GM21526 (cell line): ENCODE results near the gene SLC18A3.

Source experiments
- ATAC-seq: cut with Tn5 transposase; IDR thresholded peaks from one replicate; pipeline ENCODE4 v1.9.1; 2021; ENCODE audit warnings: moderate library complexity; ENCODE audit not compliant: unreplicated experiment, low FRiP score

SLC18A3 gene

DNA sequence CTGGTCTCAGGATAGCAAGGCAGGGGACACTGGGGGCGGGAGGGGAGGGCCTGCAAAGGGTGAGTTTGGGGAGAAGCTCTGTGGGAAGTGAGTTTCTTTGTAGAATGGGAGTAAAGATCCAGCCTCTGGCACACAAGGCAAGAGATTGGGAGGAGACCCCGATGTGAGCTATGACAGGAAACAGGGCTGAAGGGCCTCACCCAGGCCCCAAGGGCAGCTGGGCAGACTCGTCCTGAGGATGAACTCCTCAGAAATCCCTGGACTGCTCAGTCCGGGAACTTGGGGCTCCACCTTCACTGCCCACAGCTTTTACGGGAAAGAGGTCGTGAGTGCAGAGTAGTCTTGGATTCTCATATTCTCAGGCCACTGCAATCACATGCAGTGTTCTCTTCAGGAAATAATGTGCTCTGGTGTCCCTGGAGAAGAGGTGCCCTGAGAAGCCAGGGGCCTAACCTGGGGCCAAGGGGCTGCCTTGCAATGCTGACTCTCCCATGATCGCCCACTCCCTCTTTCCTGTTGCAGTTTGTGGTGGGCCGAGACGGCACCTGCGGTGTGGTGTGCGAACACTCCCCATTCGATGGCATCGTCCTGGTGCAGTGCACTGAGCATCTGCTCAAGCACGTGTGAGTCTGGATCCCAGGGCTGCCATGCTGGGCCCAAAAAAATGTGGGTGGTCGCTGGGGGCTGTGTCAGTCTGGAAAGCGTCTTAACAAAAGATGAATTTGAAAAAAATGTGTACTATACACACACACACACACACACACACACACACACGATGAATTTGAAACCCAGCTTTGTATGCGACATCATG, 38.1 kb downstream of the SLC18A3 start:
- ATAC-seq = no peak

DNA sequence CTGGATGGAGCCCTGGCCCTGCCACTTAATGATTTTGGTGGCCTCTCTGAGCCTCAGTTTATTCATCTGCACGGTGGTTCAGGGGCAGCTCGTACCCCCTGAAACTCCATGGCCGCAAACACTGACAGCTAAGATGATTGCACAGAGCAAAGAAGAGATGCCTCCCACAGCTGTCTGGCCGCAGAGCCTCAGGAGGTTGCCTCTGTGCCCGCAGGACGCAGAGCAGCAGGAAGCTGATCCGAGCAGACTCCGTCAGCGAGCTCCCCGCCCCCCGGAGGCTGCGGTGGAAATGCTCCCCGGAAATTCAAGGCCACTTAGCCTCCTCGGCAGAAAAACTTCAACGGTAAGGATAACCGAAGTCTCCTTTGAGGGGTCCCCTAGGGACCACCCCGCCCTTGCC, 39.2 kb downstream of the SLC18A3 start:
- no peak for ATAC-seq

DNA sequence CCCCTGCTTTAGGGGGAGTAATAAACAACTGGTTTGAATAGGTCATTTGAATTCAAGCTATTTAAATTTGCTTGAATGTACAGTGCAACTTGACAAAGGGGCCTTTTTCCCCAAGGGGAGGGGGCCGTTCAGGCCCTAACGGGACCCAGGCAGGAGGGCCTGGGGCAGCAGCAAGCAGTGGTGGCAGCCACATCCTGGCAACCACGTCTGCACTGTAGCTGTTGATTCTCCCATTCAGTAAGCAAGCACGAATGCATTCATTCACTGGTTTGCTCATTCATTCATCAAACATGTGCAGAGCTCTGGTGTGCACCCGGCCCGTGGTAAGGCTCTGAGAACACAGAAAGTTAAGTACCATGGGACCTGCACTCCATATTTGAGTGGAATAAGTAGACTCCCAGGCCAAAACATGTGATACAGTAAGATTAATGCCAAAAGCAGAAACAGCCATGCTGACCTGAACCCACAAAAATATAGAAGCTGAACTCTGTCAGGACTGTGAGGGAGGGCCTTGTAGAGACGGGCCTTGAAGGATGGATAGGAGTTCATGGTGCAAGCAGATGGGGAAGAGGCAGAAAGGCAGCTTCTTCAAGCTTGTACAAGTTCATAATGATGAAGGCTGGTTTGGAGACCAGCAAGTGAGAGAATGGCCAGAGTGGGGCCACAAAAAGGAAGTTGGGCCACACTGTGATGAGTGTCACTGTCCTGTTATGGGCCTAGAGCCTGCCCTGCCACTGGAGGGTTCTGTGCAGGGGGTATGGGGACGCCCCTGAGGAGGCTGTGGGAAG, 40.0 kb downstream of the SLC18A3 start:
- no peak for ATAC-seq

DNA sequence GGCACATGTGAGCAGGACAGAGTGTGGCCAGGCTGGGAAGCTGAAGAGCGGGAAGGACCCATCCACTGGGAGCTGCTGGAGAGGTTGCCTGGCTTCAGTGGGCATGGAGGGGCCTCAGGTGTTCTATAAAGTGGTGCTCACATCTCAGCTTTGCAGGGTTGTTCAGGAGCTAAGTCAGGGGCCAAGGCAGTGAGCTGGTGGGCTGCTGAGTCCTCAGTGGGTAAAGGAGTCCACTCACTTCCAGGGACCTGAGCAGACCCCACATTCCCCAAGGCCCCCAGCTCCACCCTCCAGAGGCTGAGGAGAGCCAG, 40.6 kb downstream of the SLC18A3 start:
- ATAC-seq = no peak

DNA sequence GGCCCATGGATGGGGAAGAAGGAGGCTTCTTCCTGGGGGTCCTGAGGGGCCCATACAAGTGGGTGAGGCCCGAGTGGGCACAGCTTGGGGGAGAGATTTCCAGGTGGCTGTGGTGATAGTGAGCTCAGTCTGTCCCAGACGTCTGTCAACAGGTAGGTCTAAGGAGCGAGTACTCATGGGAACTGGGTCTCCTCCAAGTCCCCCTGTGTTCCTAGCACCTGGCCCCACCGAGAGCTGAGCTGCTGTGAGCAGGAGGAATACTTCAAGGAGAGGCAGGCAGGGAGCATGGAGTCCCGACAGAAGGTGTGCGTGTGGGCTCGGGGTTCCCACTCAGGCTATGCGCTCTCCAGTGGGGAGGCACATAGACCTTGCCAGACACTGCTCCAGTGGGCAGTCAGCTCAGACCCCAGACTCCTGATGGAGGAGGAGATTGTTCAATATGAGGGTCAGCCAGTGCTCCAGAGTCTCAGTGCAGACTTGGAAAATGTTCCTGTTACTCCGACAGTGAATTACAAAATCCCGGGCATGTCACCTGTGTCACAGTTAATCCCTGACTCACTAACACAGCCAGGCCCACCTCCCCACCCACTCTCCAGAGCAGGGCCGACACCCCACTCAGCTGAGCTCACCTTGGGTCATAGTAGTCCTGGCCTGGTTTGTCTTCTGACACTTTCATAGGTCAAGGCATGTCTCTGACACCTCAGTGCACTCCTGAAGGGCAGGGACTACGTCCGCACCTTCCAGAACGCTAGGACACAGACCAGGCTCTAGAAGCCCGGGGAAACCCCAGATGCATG, 41.1 kb downstream of the SLC18A3 start:
- ATAC-seq = no peak

DNA sequence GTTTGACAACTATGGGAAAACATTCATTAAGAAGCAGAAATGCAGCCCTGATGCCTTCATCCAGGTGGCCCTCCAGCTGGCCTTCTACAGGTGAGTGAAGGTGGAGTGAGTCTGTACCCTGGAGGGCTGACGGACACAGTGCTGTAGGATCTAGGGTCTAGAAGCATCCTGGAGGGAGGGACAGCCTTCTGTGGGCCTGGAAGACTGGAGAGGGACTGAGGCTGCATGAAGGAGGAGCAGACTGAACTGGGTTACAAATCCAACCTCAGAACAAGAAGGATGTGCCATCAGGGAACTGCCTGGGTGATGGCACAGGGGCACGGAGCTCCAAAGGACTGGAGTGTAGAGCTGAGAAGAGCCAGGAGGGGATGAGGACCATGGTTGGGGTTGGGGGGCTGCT, 41.8 kb downstream of the SLC18A3 start:
- no peak for ATAC-seq

DNA sequence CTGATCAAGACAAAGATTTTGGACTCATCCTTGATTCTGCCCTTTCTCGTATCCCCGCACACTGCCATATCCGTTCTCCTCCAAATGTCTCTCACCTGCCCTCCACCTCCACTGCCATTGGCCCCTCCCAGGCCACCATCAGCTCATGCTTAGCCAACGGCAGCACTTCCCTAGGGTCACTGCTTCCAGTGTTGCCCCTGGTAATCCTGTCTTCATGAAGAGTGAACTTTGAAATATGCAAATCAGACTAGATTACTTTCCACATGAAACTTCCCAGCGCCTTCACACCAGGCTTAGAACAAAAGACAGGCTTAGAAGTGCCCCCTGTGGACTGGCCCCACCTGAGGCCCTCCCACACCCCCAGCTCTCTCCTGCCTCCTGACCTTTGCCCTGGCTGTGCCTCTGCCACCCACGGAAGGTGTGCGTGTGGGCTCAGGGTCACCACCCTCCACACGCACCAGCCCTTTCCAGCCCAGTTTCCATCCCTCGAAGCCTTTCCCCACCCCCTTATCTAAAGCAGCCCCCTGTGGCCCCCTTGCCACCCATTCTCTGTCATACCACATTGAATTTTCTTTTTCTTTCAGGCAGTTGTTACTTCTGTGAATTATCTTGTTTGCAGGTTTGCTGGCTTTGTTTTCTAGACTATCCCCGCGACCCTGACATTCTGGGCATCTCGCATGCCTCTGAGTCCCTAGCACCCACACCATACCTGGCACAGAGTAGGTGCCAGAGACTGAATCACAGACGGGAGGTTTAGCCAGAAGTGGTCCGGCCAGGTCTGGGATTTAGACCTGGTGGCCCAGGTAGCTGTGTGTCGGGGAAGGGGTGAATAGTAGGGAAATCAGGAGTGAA, 42.5 kb downstream of the SLC18A3 start:
- ATAC-seq = no peak

DNA sequence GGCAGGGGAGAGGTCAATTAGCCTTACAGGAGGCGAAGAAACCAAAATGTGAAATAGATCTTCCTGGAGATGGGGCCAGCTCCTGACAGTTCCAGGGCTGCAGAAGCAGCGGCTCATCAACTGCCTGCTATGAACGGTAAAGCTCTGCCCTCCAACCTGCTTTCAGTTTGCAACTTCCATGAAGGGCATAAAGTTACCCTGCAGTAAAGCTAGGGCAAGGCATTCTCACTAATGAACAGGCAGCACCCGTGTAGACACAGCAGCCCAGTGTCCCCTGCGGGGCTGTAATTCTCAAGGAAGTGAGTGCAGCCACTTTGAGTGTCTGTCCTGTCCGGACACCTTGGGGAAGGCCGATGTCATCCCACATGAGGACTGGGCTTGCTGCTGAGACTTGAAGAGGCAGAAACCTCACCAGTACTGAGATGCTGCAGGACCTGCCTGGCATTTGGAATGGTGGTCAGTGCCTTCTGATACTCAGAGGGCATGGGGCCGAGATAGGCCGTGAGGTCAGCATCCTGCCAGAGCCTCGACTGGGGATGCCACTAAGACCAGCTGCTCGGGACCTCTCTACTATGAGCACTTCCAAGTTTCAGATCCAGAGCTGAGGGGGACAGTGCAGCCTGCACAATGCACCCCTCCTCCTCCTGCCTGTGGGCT, 43.3 kb downstream of the SLC18A3 start:
- no peak for ATAC-seq

DNA sequence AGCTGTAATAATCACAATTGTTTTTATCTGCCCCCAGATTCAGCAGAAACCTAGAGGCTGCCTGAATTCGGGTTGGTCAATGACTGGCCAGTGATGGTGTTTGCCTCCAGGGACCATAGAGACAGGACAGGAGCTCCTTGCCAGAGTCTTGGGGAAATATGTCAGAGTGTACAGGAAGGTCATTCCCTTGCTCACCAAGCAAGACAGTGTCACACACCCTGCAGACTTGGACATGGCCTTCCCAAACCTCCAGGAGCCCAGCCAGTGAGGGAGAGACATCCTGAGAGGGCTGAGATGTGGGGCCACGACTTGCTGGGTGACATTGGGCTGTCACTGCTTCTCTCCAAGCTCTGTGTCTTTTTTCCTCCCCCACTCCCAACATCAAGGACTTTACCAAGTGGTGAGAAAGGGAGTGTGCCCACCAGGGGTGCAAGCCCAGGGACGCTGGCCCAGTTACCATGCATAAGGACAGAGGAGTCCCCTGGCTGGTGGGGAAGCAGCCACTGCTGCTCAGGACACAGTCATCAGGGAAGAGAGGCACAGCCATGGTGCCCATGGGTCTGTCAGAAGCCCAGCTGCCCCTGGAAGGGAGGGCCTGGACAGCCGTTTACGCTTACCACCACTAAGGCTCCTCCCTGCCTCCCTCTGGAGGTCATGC, 44.1 kb downstream of the SLC18A3 start:
- no peak for ATAC-seq

DNA sequence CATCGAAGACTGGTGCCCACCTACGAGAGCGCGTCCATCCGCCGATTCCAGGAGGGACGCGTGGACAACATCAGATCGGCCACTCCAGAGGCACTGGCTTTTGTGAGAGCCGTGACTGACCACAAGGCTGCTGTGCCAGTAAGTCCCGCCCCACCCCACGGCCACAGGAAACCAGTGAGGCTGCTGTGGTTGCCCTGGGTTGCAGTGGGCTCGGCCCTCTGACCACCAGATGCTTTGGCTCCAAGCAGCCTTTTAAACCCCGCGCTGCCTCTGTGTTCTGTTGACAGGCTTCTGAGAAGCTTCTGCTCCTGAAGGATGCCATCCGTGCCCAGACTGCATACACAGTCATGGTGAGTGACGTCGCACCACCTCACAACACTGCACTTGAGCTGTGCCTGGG, 45.0 kb downstream of the SLC18A3 start:
- no peak for ATAC-seq

DNA sequence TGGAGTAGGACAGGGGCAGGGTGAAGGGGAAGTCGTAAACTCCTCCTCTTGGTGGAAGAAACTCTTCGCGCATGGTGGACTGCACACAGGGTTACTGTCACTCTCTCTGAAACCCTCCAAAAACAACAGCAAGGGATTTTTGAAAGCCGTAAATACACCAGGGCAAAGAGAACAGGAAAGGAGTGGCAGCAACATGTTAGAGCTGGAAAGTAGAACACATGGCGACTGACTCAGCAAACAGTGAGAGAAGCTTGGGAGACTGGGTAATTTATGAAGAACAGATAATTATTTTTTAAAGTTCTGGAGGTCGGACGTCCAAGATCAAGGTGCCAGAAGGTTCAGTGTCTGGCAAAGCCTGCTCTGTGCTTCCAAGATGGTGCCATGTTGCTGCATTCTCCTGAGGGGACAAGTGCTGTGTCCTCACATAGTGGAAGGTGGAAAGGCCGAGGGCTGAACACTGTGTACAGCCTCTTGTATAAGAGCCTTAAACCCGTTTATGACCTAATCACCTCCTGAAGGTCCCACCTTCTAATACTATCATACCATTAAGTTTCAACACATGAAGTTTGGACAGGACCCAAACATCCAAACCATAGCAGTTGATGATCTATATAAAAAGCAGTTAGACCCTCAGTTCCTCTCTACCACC, 46.9 kb downstream of the SLC18A3 start:
- no peak for ATAC-seq

DNA sequence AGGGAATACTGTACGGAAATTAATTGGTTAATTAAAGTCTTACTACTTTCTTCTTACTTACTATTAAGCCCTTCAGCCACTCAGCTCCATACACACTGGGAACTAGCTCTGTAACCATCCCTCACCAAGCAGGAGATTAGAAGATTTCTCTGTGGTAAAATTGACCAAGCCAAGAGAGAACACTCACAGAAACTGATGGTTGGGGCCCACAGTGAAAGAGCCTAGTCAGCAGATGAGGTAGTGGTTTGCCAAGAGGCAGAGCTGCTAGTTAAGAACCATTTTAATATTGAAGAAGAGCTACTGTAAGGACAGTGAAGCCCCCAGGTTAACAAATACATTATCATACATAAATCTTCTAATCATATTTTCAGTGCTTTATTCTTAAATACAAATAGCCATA, 47.5 kb downstream of the SLC18A3 start:
- ATAC-seq = no peak

DNA sequence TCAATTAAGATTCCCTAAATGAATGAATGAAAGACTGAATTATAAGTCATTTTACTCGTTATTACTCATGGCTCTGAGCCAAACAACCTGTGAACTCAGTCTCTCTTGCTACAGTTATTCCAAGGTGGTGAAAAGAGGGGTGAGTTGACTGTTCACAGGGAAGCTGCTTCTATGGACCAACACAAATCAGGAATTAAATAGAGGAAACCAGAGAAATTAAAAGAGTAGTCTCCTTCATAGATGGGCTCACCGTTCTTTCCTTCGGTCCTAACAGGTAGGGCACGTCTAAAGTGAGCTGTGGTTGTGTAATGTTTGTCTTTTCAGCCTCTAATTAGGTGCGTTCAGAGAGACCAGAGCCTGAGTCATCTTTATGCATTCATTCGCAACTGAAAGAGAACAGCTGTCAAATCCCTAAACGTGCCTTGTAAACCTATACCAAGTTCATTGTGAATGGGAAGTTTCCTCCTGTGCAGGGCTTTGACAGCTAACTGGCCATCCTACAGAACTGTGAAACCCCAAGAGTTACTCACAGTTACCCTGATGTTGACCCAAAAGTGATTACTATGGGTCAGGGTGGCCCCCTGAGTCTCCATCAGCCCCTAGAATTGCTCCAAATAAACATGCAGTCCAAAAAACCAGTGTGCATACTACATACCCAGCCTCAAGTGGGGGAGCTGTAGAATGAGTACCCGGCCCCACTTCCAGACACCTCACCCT, 51.2 kb downstream of the SLC18A3 start:
- no peak for ATAC-seq
